HepG2 (cell line): Measurements from ENCODE around the gene CENATAC. TPM values are rescaled to one million over a fixed set of nuclear protein-coding genes. Genes with fewer than 3 reads are reported as not detected.

Experiments used
- ARID4A ChIP-seq: sonication (generic); formaldehyde crosslinking; IDR thresholded peaks from 2 replicates; pipeline ENCODE4 v1.5.0; 2020; ENCODE audit warnings: mild to moderate bottlenecking, missing genetic modification reagents, borderline replicate concordance
- BORCS8-MEF2B ChIP-seq: sonication (generic); formaldehyde crosslinking; IDR thresholded peaks from 2 replicates; pipeline ENCODE4 v1.8.0; 2022; ENCODE audit warnings: mild to moderate bottlenecking, missing genetic modification reagents
- E2F1 ChIP-seq: sonication (generic); formaldehyde crosslinking; IDR thresholded peaks from 2 replicates; pipeline ENCODE4 v1.5.0; 2020; ENCODE audit warnings: missing genetic modification reagents
- GPN1 ChIP-seq: sonication (generic); formaldehyde crosslinking; IDR thresholded peaks from 2 replicates; pipeline ENCODE4 v1.5.1; 2020; ENCODE audit warnings: missing genetic modification reagents, borderline replicate concordance
- IKZF5 ChIP-seq: IDR thresholded peaks from 2 replicates; pipeline ENCODE4 v1.6.1; 2018; ENCODE audit warnings: missing genetic modification reagents, mild to moderate bottlenecking, missing compliant biosample characterization
- MXD1 ChIP-seq: sonication (generic); formaldehyde crosslinking; IDR thresholded peaks from 2 replicates; pipeline ENCODE4 v1.4.0; 2020; ENCODE audit warnings: mild to moderate bottlenecking, missing genetic modification reagents
- MZF1 ChIP-seq: sonication (generic); formaldehyde crosslinking; IDR thresholded peaks from 2 replicates; pipeline ENCODE4 v1.8.1; 2023; ENCODE audit warnings: mild to moderate bottlenecking, missing genetic modification reagents, borderline replicate concordance
- RORA ChIP-seq: sonication (generic); formaldehyde crosslinking; IDR thresholded peaks from 2 replicates; pipeline ENCODE4 v1.5.0; 2020; ENCODE audit warnings: mild to moderate bottlenecking, missing genetic modification reagents, moderate library complexity
- ZBTB40 ChIP-seq, 2 experiments: fragments of 450-650 bp in 1 of 2; sonication (generic) in 1 of 2; formaldehyde crosslinking in 1 of 2; IDR thresholded peaks; 2 replicates each; pipeline versions ENCODE4 v1.6.1 to v1.8.0; 2016 to 2022; ENCODE audit warnings: antibody characterized with exemption in 1 of 2, mild to moderate bottlenecking in 1 of 2, missing genetic modification reagents in 1 of 2
- ZNF784 ChIP-seq: sonication (generic); formaldehyde crosslinking; IDR thresholded peaks from 2 replicates; pipeline ENCODE4 v1.5.1; 2020; ENCODE audit warnings: missing genetic modification reagents, mild to moderate bottlenecking, borderline replicate concordance
- polyA plus RNA-seq, 8 experiments: library from polyadenylated mRNA; depleted of rRNA in 3 of 8; stranded (reverse) in 7 of 8; unstranded in 1 of 8; fragments of >200 nt; fragmentation: Illumina TruSeq in 4 of 8; extraction: Trizol in 4 of 8; gene quantifications; 2 replicates each; pipeline versions ENCODE4 v1.2.1 to v1.2.3, GENCODE V29; 2011 to 2016; ENCODE audit warnings: low read depth in 4 of 8, missing spikeins in 1 of 8, mixed read lengths in 1 of 8; ENCODE audit not compliant: insufficient read depth in 1 of 8
- total RNA-seq, 5 experiments: library from RNA; depleted of rRNA; stranded (reverse); fragments of >200 nt; fragmentation: Illumina TruSeq; extraction: Trizol; gene quantifications; 2 replicates each; pipeline ENCODE4 v1.2.3, GENCODE V29; 2016; ENCODE audit warnings: low read depth in 1 of 5

CENATAC gene
- total and polyA plus RNA-seq, 2 of the 13 experiments (the other 11 are each of a cell fraction or from before 2014, with no cell fraction given): 21.7 to 25.0 TPM

- TF ChIP-seq MXD1: no peak
- TF ChIP-seq ARID4A (CRISPR knock-in tag): peak; percentile 27; the same call in 1 of the 2 replicates
- TF ChIP-seq GPN1: no peak
- TF ChIP-seq ZNF784 (CRISPR knock-in tag): peak; percentile 79; the same call in 1 of the 2 replicates
- TF ChIP-seq E2F1 (CRISPR knock-in tag): no peak
- no peak for TF ChIP-seq IKZF5 (CRISPR knock-in tag)
- no peak for TF ChIP-seq RORA
- no peak for TF ChIP-seq ZBTB40 (IDR thresholded peaks at IDR 0.05)
- no peak for TF ChIP-seq ZBTB40 (CRISPR knock-in tag; IDR thresholded peaks at IDR 0.05)
- no peak for TF ChIP-seq BORCS8-MEF2B (CRISPR knock-in tag)
- TF ChIP-seq MZF1 (CRISPR knock-in tag): no peak
These were observed 31.5 kb downstream of the CENATAC start (continued) for GRCh38 chr11:119029340-119030028.
